CD14-positive monocyte (primary cell): Measurements from ENCODE around the gene NAP1L4. TPM values are rescaled to one million over a fixed set of nuclear protein-coding genes. Genes with fewer than 3 reads are reported as not detected.

Experiments used
- DNase-seq, 3 donors: peaks; one replicate each; pipeline ENCODE4 v3.0.0-alpha.2; 2011 to 2022
- H2AFZ ChIP-seq: 2 replicates; pipeline ENCODE4 v1.6.0; 2012; ENCODE audit warnings: mild to moderate bottlenecking, low read depth, low read length, inconsistent platforms; ENCODE audit not compliant: insufficient read depth, poor library complexity, severe bottlenecking
- H3K27ac ChIP-seq, 2 donors: 1 replicate in 1 of 2; 2 replicates in 1 of 2; pipeline ENCODE4 v1.5.1; 2012 to 2013; ENCODE audit warnings: low read length in 2 of 2, control low read depth in 1 of 2, inconsistent platforms in 1 of 2, low read depth in 1 of 2, mild to moderate bottlenecking in 1 of 2
- H3K27me3 ChIP-seq, 2 donors: one replicate each; pipeline versions ENCODE4 v1.6.0 to v1.6.1; 2011 to 2013; ENCODE audit warnings: low read length in 2 of 2; ENCODE audit not compliant: control insufficient read depth in 2 of 2, insufficient read depth in 2 of 2
- H3K36me3 ChIP-seq, 2 donors: replicated peaks in 1 of 2; 1 replicate in 1 of 2; 2 replicates in 1 of 2; pipeline versions ENCODE4 v1.5.1 to v1.6.1; 2012 to 2013; ENCODE audit warnings: low read length in 2 of 2, control low read depth in 1 of 2, inconsistent platforms in 1 of 2, mild to moderate bottlenecking in 1 of 2; ENCODE audit not compliant: insufficient read depth in 2 of 2, control insufficient read depth in 1 of 2
- H3K4me1 ChIP-seq, 2 donors: 1 replicate in 1 of 2; 2 replicates in 1 of 2; pipeline versions ENCODE4 v1.5.1 to v1.6.1; 2012 to 2013; ENCODE audit warnings: low read length in 2 of 2, control low read depth in 1 of 2, inconsistent platforms in 1 of 2, mild to moderate bottlenecking in 1 of 2, moderate library complexity in 1 of 2; ENCODE audit not compliant: insufficient read depth in 2 of 2, control insufficient read depth in 1 of 2
- H3K4me2 ChIP-seq: replicated peaks from 2 replicates; pipeline ENCODE3; 2012; ENCODE audit warnings: low read length, moderate library complexity, mild to moderate bottlenecking; ENCODE audit not compliant: poor library complexity, severe bottlenecking; ENCODE audit errors: extremely low read depth
- H3K4me3 ChIP-seq, 3 experiments: fragments of 200-600 bp in 1 of 3; sonication (generic) in 1 of 3; replicated peaks in 1 of 3; 1 replicate in 2 of 3; 2 replicates in 1 of 3; pipeline ENCODE4 v1.5.1; 2011 to 2013; ENCODE audit warnings: low read length in 3 of 3, mild to moderate bottlenecking in 3 of 3, control low read depth in 2 of 3, low read depth in 2 of 3, inconsistent platforms in 1 of 3, moderate library complexity in 1 of 3
- H3K79me2 ChIP-seq: 2 replicates; pipeline ENCODE4 v1.6.0; 2012; ENCODE audit warnings: mild to moderate bottlenecking, control low read depth, inconsistent platforms, low read length, moderate library complexity; ENCODE audit not compliant: insufficient read depth
- H3K9ac ChIP-seq: 2 replicates; pipeline ENCODE4 v1.6.0; 2017; ENCODE audit warnings: low read length, mild to moderate bottlenecking; ENCODE audit not compliant: insufficient read depth, poor library complexity, severe bottlenecking
- H3K9me3 ChIP-seq, 2 donors: replicated peaks in 1 of 2; 1 replicate in 1 of 2; 2 replicates in 1 of 2; pipeline versions ENCODE4 v1.5.1 to v1.6.1; 2012 to 2013; ENCODE audit warnings: low read length in 2 of 2, control low read depth in 1 of 2; ENCODE audit not compliant: control insufficient read depth in 1 of 2, insufficient read depth in 1 of 2
- H4K20me1 ChIP-seq: 2 replicates; pipeline ENCODE4 v1.6.0; 2012; ENCODE audit warnings: mild to moderate bottlenecking, low read length, control low read depth, moderate library complexity; ENCODE audit not compliant: insufficient read depth
- H3K27ac Mint-ChIP-seq, 7 donors: one replicate each; pipeline ENCODE4 v1.8.0; 2020; ENCODE audit warnings: mild to moderate bottlenecking in 7 of 7, mixed read lengths in 7 of 7, moderate library complexity in 6 of 7, inconsistent platforms in 2 of 7
- H3K27me3 Mint-ChIP-seq, 3 donors: one replicate each; pipeline ENCODE4 v1.8.0; 2021 to 2022; ENCODE audit warnings: low read depth in 3 of 3, mild to moderate bottlenecking in 3 of 3, mixed read lengths in 3 of 3, moderate library complexity in 3 of 3, inconsistent platforms in 1 of 3
- H3K36me3 Mint-ChIP-seq, 2 donors: one replicate each; pipeline ENCODE4 v1.8.0; 2020; ENCODE audit warnings: mixed read lengths in 2 of 2, inconsistent platforms in 1 of 2, mild to moderate bottlenecking in 1 of 2
- H3K4me1 Mint-ChIP-seq: one replicate; pipeline ENCODE4 v1.8.0; 2020; ENCODE audit warnings: mild to moderate bottlenecking, mixed read lengths
- H3K4me3 Mint-ChIP-seq, 2 donors: one replicate each; pipeline ENCODE4 v1.8.0; 2020; ENCODE audit warnings: mild to moderate bottlenecking in 2 of 2, mixed read lengths in 2 of 2, moderate library complexity in 1 of 2
- H3K9me3 Mint-ChIP-seq, 7 donors: one replicate each; pipeline ENCODE4 v1.8.0; 2020 to 2022; ENCODE audit warnings: mixed read lengths in 7 of 7, mild to moderate bottlenecking in 6 of 7, moderate library complexity in 6 of 7, inconsistent platforms in 2 of 7
- CTCF ChIP-seq: fragments of 200-600 bp; IDR thresholded peaks from one replicate; pipeline ENCODE4 v1.8.0; 2022; ENCODE audit warnings: antibody characterized with exemption, mild to moderate bottlenecking
- WGBS: methylation state at CpG from one replicate; pipeline ENCODE4 v1.1.5; 2013; ENCODE audit warnings: missing lambda C conversion rate; ENCODE audit not compliant: insufficient coverage; 5-methylcytosine and 5-hydroxymethylcytosine counted together
- intact Hi-C, 2 donors: fragments of 100-400 bp; cut with micrococcal nuclease; formaldehyde crosslinking; loops; one replicate each; pipeline versions ENCODE4 v1.15.0 to v1.15.1; 2023
- polyA plus RNA-seq, 3 donors: library from polyadenylated mRNA; depleted of rRNA in 1 of 3; unstranded in 2 of 3; stranded (reverse) in 1 of 3; fragments of 300-500 nt in 2 of 3; fragments of >200 nt in 1 of 3; fragmentation: Illumina TruSeq in 2 of 3; gene quantifications; 1 replicate in 2 of 3; 2 replicates in 1 of 3; pipeline ENCODE4 v1.2.3, GENCODE V29; 2012 to 2021

Gene NAP1L4
- polyA plus RNA-seq, 3 donors, result 42.1 to 44.9 (median 44.9) TPM

- Mint-ChIP-seq H3K27ac (peak overlapping the region; percentile 4 to 83 (median 76)), H3K4me3 (no peak overlapping the region), H3K36me3 (peaks cover 81 to 95% of the 10 kb centered on the region in 2 donors), H3K9me3 (no peaks in the 10 kb centered on the region), H3K27me3 (peaks cover 0 to 1% (median 0%) of the 10 kb centered on the region in 3 donors), H3K4me1 (peaks cover 41% of the 10 kb centered on the region)
- peaks cover 38 to 51% of the 10 kb centered on the region in 2 donors for H3K4me1 ChIP-seq
- peaks cover 56% of the 10 kb centered on the region for H4K20me1 ChIP-seq
- H3K36me3 ChIP-seq, result peaks cover 67 to 86% of the 10 kb centered on the region in 2 donors
- H3K79me2 ChIP-seq, result peaks cover 41% of the 10 kb centered on the region
- H3K9ac ChIP-seq, result no peak overlapping the region
- no peaks in the 10 kb centered on the region for H3K27me3 ChIP-seq
- no peak overlapping the region for H3K4me3 ChIP-seq
- 33% methylated on average over 4 of the region's 5 CpGs for WGBS
- peak overlapping the region; percentile 16 to 44 for H3K27ac ChIP-seq
- DNase-seq, result no peak
- no peaks in the 10 kb centered on the region for H3K9me3 ChIP-seq
- intact Hi-C loops, result loop anchor here in 1 of 2 donors (10.0 kb wide), 1 partner anchor 426 kb away; no protein-coding TSS in a partner anchor
- no peak overlapping the region for H2AFZ ChIP-seq
- H3K4me2 ChIP-seq, result no peak overlapping the region
- no peak for TF ChIP-seq CTCF
These were observed 31.0 kb downstream of the NAP1L4 start for GRCh38 chr11:2961080-2961479.

- Mint-ChIP-seq H3K27ac (peak overlapping the region in 4 of 7 donors; percentile 4 to 57 (median 25)), H3K27me3 (peaks cover 0 to 3% (median 1%) of the 10 kb centered on the region in 3 donors), H3K36me3 (peaks cover 84 to 96% of the 10 kb centered on the region in 2 donors), H3K4me3 (no peak overlapping the region), H3K4me1 (peaks cover 41% of the 10 kb centered on the region), H3K9me3 (no peaks in the 10 kb centered on the region)
- no peak for DNase-seq
- Histone ChIP-seq H3K27ac (no peak overlapping the region), H3K4me2 (no peak overlapping the region), H4K20me1 (peaks cover 54% of the 10 kb centered on the region), H3K9me3 (no peaks in the 10 kb centered on the region), H2AFZ (no peak overlapping the region), H3K79me2 (peaks cover 37% of the 10 kb centered on the region), H3K4me3 (no peak overlapping the region), H3K27me3 (no peaks in the 10 kb centered on the region), H3K9ac (no peak overlapping the region), H3K36me3 (peaks cover 67 to 86% of the 10 kb centered on the region in 2 donors), H3K4me1 (peaks cover 38 to 51% of the 10 kb centered on the region in 2 donors)
- WGBS, result 97% methylated on average over 3 of the region's 7 CpGs
- intact Hi-C loops, result loop anchor here in 1 of 2 donors (10.0 kb wide), 1 partner anchor 425 kb away; no protein-coding TSS in a partner anchor
- no peak for TF ChIP-seq CTCF
These were observed 32.0 kb downstream of the NAP1L4 start for GRCh38 chr11:2960139-2960538.
